ENCODE measurements around the gene CEBPZ.

DNA sequence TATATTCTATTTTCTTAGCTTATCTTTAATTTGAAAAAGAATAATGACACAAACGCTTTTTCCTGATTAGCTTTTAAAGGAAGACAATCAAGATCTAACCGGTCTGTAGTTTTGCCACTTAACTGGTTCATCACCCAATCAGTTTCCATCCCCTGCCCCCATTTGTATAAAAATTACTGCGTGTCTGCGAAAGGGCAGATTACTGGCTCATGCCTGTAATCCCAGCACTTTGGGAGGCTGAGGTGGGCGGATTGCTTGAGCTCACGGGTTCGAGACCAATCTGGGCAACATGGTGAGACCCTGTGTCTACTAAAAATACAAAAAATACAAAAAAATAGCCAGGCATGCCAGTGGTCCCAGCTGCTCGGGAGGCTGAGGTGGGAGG, 32.7 kb downstream of the CEBPZ start:
- TF ChIP-seq CTCF (conservative IDR thresholded peaks at IDR 0.05; ENCODE audit: low read length) (no peak), EZH2phosphoT487 (IDR thresholded peaks at IDR 0.05; ENCODE audit: borderline replicate concordance, low read depth, low read length) (no peak)
